ENCODE data around the gene GAS7. TPM values are rescaled to one million over a fixed set of nuclear protein-coding genes. Genes with fewer than 3 reads are reported as not detected.

Gene GAS7
- total RNA-seq, 1 experiment from 2014 or later, result 4.1 TPM

DNA sequence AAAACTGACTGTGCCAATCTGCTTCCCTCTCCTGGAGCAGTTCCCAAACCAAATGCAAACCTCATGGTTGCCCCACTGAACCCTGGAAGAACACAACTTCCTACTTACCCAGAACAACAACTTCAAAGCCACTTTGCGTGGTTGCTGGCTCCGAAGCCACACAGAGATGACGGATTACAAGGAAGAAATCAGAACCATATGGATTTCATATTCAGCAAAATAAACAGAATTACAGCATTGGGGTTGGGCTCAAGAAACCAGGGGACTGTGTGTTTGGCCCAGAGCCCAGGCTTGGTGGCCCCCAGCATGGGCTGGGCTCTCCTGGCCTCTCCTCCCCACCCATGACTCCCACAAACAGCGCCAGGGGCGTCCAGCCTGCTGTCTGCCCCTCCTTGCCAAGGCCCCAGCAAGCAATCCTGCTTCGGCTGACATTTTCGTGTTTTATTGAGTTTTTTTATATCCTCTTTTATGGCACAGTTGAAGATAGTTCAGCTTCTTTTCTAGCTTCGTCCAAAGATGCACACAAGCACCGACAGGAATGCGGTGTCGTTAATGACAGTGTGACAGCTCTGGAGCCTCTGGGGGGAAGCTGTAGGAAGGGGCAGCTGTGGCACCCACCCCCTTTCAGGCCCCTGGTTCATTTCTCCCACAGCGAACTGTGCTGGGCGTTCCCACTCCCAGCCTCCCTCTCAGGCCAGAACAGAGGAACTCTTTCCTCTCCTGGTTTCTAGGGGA is 137.1 kb downstream of the GAS7 start:
- no peak overlapping the region for H3K27ac ChIP-seq (ENCODE audit: low read depth, low read length)
- H3K9me2 ChIP-seq (ENCODE audit: insufficient read depth), result no peaks in the 10 kb centered on the region
- H4K20me1 ChIP-seq (ENCODE audit: insufficient read depth), result no peaks in the 10 kb centered on the region
- no peaks in the 10 kb centered on the region for H3K36me3 ChIP-seq (ENCODE audit: control insufficient read depth in 1 of 2, insufficient read depth in 2 of 2, low read length in 2 of 2)
- no peaks in the 10 kb centered on the region for H3K9me3 ChIP-seq (ENCODE audit: control insufficient read depth in 1 of 2, insufficient read depth in 1 of 2, low read depth in 1 of 2, low read length in 2 of 2)
- intact Hi-C loops (cut with micrococcal nuclease), result no loop called here
- H3K4me1 ChIP-seq (ENCODE audit: control insufficient read depth in 1 of 2, insufficient read depth in 2 of 2, low read length in 2 of 2), result no peaks in the 10 kb centered on the region
- ATAC-seq (no peak), DNase-seq (ENCODE audit: low read depth, low spot score) (no peak)
- H3K27me3 ChIP-seq (ENCODE audit: insufficient read depth, low read length), result 0 out of 2 replicates have a peak, but pooled peaks cover 3% of the 10 kb centered on the region
- no peaks in the 10 kb centered on the region for H3K79me2 ChIP-seq (ENCODE audit: insufficient read depth, low read length)
- no TSS peak for BruUV-seq (replicated peaks)
- no peak overlapping the region for H3K4me2 ChIP-seq (ENCODE audit: low read length)
- ChIA-PET POLR2A (no interaction called here), RAD21 (ENCODE audit: low non-redundant PET in 1 of 2, low total read pairs in 2 of 2, uncharacterized antibody in 2 of 2, unreplicated experiment in 2 of 2) (no interaction called here), CTCF (no interaction called here)
- H3K9ac ChIP-seq (ENCODE audit: low read length), result no peak overlapping the region
- no peak overlapping the region for H3K4me3 ChIP-seq (replicated peaks in 1 of 2; ENCODE audit: low read depth in 1 of 2, low read length in 2 of 2)
- TF ChIP-seq RAD21 (IDR thresholded peaks at IDR 0.05; ENCODE audit: low read depth), result no peak
- TF ChIP-seq TCF7L2 (IDR thresholded peaks at IDR 0.05; ENCODE audit: borderline replicate concordance, extremely low read depth, insufficient read depth, insufficient read length), result no peak
- TF ChIP-seq CEBPB (IDR thresholded peaks at IDR 0.05; ENCODE audit: low read depth), result no peak
- TF ChIP-seq, protein P1, sequence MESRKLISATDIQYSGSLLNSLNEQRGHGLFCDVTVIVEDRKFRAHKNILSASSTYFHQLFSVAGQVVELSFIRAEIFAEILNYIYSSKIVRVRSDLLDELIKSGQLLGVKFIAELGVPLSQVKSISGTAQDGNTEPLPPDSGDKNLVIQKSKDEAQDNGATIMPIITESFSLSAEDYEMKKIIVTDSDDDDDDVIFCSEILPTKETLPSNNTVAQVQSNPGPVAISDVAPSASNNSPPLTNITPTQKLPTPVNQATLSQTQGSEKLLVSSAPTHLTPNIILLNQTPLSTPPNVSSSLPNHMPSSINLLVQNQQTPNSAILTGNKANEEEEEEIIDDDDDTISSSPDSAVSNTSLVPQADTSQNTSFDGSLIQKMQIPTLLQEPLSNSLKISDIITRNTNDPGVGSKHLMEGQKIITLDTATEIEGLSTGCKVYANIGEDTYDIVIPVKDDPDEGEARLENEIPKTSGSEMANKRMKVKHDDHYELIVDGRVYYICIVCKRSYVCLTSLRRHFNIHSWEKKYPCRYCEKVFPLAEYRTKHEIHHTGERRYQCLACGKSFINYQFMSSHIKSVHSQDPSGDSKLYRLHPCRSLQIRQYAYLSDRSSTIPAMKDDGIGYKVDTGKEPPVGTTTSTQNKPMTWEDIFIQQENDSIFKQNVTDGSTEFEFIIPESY (IDR thresholded peaks at IDR 0.05; ENCODE audit: extremely low read depth, insufficient replicate concordance, low read length), result no peak
- TF ChIP-seq YY1 (IDR thresholded peaks at IDR 0.05; ENCODE audit: extremely low read depth, insufficient replicate concordance, low read depth, low read length), result no peak
- TF ChIP-seq, protein P2, sequence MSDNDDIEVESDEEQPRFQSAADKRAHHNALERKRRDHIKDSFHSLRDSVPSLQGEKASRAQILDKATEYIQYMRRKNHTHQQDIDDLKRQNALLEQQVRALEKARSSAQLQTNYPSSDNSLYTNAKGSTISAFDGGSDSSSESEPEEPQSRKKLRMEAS (IDR thresholded peaks at IDR 0.05), result no peak
- TF ChIP-seq EGR1 (IDR thresholded peaks at IDR 0.05; ENCODE audit: low read depth), result no peak
- TF ChIP-seq SRF (IDR thresholded peaks at IDR 0.05; ENCODE audit: low read depth), result no peak
- TF ChIP-seq POLR2AphosphoS5 (IDR thresholded peaks at IDR 0.05; ENCODE audit: low read depth, low read length), result no peak
- TF ChIP-seq EZH2 (IDR thresholded peaks at IDR 0.05), result no peak
- TF ChIP-seq CBX3 (IDR thresholded peaks at IDR 0.05; ENCODE audit: low read depth), result no peak
- TF ChIP-seq EZH2phosphoT487 (IDR thresholded peaks at IDR 0.05; ENCODE audit: borderline replicate concordance), result no peak
- no peak for TF ChIP-seq ZNF274 (IDR thresholded peaks at IDR 0.05; ENCODE audit: low read depth, low read length)
- H2AFZ ChIP-seq (ENCODE audit: low read depth, low read length, poor library complexity, severe bottlenecking), result no peak overlapping the region

Measured in HCT116 (cell line).